AG10803 (cell line): ENCODE data around the gene DUSP7.
"Not testable (repeated sequence)": the region's sequence is repeated elsewhere in the genome, so short reads cannot be mapped to it uniquely, and the experiment has no call there.

ENCODE experiments used
- DNase-seq: peaks from one replicate; pipeline ENCODE4 v3.0.0; 2010; ENCODE audit warnings: low read depth
- H3K4me3 ChIP-seq: 2 replicates; pipeline ENCODE4 v1.5.1; 2011; ENCODE audit warnings: mild to moderate bottlenecking, low read length, control low read depth
- CTCF ChIP-seq: conservative IDR thresholded peaks from 2 replicates; pipeline ENCODE4 v1.5.1; 2011; ENCODE audit warnings: mild to moderate bottlenecking, low read length, control low read depth, inconsistent platforms

Gene DUSP7

GRCh38 chr3:52044869-52045619 lies 11.3 kb downstream of the DUSP7 start:
- TF ChIP-seq CTCF = no peak
- H3K4me3 ChIP-seq = no peak overlapping the region
- DNase-seq = no peak

GRCh38 chr3:52043750-52044149 lies 12.6 kb downstream of the DUSP7 start:
- DNase-seq = no peak
- H3K4me3 ChIP-seq = no peak overlapping the region
- TF ChIP-seq CTCF = no peak

GRCh38 chr3:52043039-52043438 lies 13.3 kb downstream of the DUSP7 start:
- H3K4me3 ChIP-seq, DNase-seq: not testable (repeated sequence)

- DNase-seq = no peak
- H3K4me3 ChIP-seq = no peak overlapping the region
- peak; percentile 28 for TF ChIP-seq CTCF
These were observed 15.1 kb downstream of the DUSP7 start for GRCh38 chr3:52041118-52041731.

- H3K4me3 ChIP-seq = no peak overlapping the region
- no peak for DNase-seq
- TF ChIP-seq CTCF = no peak
These were observed 15.8 kb downstream of the DUSP7 start for GRCh38 chr3:52040600-52040999.

- no peak for TF ChIP-seq CTCF
- DNase-seq = no peak
- no peak overlapping the region for H3K4me3 ChIP-seq
These were observed 16.5 kb downstream of the DUSP7 start for GRCh38 chr3:52039846-52040245.

- no peak for TF ChIP-seq CTCF
- DNase-seq = no peak
- no peak overlapping the region for H3K4me3 ChIP-seq
These were observed 16.9 kb downstream of the DUSP7 start for GRCh38 chr3:52039426-52039825.
